NOMO-1 treated with dmso at 0.1 percent for 144 hours (cell line): Measurements from ENCODE around the gene NRM.
"Not testable (repeated sequence)": the region's sequence is repeated elsewhere in the genome, so short reads cannot be mapped to it uniquely, and the experiment has no call there.

ENCODE experiments used
- DNase-seq: peaks from one replicate; lab custom pipeline; 2025; ENCODE audit not compliant: unreplicated experiment; lab: John Stamatoyannopoulos, UW

NRM gene

DNA sequence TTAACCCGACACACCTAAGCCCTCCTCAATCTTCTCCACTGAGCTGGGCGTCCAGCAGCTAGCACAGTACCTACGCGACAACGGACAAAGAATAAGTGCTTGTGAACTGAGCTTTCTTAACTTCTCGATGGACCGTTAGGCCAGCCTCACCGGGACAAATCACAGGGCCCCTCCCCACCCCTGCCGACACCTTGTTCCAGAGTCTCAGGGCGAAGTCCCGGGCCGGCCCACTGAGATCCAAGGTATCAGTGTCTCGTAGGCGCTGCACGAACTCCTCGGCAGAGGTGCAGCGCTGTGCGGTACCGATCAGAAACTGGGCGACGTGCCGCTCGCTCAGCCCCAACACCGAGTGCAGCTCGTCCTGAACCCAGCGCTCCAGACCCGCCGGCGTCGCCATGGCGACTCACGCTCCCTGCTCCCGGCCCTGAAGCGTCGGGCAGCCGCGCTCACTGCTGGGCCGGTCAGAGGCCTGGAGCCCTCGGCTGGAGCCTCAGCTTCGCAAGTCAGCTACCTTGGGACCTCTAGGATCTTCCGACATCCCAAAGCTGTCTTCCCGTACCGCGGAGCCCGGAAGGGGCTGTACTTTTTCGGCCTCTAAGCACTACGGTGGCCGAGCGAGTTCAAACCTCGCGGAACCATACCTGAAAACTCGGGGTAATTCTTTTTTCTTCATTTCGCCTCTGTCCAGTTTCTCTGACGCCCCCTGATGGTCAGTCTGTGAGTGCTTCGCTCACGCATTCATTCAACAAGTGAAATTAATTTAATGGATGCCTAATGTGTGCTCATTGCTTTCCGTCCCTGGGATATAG, 18.1 kb downstream of the NRM start, which contains the start of gene DHX16:
Gene DHX16 (minus strand): TSS at position 562 of the 809 bp plus-strand sequence. CDS start 165 bp downstream, at position 397.
- DNase-seq = peak; percentile 79

DNA sequence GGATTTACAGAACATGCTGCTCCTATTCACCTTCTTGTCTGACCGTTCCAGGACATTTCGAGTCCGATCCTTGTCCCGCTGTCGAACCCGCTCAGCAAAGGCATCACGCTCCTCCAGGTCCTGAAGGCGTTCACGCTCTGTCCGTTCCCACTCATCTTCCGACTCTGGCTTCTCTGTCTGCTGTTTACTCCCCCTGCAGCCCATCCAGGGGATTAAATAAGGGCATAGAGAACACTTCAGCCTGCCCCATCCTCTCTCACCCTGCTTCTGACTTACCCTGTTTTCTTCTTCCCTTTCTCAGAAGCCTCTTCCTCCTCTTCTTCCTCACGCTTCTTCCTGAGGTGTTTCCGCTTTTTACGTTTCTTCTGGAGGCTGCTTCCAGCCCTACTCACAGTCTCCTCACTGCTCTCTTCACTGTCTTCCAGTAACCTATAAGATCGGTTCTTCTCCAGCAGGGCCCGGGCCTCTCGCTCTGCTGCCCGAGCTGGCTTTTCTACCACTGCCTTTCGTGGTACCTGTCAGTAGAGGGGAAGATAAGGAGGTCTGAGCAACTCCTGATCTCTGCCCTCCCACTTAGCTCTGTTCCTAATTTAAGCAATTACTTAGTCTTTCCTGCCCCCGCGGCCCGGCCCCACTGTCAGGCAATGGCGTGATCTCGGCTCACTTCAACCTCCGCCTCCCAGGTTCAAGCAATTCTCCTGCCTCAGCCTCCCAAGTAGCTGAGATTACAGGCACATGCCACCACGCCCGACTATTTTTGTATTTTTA, 19.8 kb downstream of the NRM start:
- DNase-seq = no peak

- not testable (repeated sequence) for DNase-seq
These were observed 24.5 kb downstream of the NRM start for GRCh38 chr6:30666300-30666699.

DNA sequence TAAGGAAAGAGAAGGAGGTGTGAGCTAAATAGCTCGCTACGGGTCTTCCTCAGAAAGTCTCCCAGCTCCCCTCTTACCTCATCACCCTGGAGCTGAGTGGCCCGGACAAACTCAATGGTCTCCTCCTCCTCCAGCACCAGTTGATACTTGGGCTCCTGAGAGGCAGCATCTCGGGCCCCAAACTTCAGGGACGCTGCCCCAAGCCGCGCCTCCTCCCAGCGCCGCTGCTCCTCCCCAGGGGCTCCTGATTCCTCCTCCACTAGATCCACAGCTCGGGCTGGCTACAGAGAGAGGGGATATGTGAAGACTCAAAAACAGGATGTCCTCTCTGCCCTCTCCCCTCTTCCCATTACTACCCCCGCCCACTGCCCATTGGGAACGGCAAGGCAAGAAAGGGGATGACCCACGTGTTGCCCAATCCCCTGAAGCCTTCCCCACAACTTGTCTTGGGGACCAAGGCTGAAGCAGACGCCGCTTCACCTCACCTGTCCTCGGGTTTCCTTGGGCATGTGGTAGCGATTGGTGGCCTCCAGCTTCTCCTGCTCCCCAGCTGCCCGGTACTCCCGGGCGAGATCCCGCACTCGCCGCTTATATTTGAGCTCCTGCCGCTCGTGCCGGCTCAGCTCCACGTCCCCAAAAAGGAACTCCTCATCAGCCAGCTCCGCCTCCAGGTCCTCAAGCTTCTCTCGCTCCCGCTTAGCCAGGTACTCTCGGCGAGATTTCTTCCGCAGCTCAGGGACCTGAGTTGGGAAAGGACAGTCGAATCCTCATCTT, 25.6 kb downstream of the NRM start:
- DNase-seq = no peak

DNA sequence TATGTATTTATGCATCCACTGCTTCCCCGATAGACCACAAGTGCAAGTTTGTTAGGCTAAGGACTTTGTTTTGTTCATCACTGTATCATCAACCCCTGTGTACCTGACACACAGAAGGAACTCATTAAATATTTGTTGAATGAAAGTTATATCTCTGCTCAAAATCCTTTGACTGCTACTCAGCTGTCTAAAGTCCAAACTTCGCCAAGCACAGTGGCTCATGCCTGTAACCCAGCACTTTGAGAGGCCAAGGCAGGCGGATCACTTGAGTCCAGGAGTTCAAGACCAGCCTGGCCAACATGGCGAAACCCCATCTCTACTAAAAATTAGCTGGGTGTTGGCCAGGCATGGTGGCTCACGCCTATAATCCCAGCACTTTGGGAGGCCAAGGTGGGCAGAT, 32.9 kb downstream of the NRM start:
- DNase-seq = not testable (repeated sequence)

DNA sequence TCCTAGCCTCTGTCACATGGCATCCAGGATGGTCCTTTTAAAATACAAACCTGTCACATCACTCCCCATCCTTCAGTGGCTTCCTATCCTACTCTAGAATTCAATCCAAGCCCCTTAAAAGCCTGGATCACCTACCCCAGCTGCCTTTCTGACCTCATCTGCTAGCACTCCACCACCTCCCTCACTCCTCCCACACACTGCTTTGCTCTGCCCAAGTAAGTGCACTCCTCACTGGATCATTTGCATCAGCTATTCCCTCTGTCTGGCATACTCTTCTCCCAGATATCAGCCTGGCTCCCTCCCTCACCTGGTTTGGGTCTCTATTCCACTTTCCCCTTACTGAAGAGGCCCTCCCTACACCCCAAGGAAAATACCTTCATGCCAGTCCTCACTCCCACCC, 33.3 kb downstream of the NRM start:
- DNase-seq = no peak

DNA sequence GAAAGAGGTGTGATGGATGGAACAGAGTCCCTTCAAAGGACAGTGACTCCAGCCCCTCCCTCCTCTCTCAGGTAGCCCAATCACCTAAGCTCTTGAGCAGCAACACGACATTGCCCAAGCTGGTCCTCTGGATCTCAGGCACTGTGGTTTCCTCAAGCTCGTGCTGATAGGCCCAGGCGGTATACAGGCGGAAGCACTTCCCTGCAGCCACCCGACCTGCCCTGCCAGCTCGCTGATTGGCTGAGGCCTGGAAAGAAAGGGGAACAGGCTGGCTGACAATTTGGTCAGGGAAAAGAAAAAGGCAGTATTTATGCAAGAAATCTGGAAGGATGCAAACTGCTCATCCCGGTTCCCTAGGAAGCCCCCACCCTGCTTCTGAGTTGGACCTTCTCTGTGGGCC, 34.3 kb downstream of the NRM start:
- peak; percentile 58 for DNase-seq

- no peak for DNase-seq
These were observed 35.1 kb downstream of the NRM start for GRCh38 chr6:30655743-30656094.

- no peak for DNase-seq
These were observed 35.7 kb downstream of the NRM start for GRCh38 chr6:30654798-30655742.

GRCh38 chr6:30651143-30651542, 39.6 kb downstream of the NRM start:
- DNase-seq = no peak

DNA sequence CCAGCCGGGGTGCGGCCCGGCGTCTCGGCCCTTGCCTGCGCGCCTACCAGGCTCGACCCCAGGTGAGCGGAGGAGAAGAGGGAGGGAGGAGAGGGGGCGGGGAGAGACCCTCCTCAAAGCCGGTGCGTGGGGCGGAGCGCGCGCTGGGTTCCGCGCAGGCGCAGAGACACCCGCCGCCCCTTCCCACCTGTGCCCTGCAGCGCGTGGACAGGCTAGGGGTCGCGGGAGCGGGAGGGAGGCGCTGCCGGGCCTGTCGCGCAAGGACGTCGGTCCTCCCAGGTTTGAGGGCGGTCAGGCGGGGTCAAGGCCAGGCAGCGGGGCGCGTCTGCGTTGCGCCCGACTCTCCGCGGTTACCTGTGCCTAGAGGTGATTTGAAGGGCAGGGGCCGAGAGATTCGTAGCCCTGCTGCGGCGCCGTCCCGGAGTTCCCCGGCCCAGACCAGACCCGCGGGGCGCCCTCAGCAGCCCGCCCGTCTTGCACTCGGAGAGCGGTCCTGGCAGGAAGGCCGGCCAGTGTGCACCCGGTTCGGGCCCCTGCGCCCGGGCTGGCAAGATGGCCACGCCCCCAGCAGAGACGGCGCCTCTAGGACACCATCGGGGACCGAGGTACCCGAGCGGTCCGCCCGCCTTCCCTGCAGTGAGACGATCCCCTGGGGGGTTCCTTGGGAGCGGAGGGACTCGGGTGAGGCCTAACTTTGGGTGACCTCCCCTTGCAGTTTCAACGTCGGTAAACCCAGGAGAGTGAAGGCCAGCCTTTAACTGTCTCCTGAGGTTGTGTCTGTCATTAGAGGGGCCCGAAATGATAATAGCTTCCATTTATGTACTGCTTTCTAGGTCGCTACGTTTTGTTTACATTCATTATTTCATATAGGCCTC, 43.3 kb downstream of the NRM start:
- DNase-seq = peak; percentile 46

DNA sequence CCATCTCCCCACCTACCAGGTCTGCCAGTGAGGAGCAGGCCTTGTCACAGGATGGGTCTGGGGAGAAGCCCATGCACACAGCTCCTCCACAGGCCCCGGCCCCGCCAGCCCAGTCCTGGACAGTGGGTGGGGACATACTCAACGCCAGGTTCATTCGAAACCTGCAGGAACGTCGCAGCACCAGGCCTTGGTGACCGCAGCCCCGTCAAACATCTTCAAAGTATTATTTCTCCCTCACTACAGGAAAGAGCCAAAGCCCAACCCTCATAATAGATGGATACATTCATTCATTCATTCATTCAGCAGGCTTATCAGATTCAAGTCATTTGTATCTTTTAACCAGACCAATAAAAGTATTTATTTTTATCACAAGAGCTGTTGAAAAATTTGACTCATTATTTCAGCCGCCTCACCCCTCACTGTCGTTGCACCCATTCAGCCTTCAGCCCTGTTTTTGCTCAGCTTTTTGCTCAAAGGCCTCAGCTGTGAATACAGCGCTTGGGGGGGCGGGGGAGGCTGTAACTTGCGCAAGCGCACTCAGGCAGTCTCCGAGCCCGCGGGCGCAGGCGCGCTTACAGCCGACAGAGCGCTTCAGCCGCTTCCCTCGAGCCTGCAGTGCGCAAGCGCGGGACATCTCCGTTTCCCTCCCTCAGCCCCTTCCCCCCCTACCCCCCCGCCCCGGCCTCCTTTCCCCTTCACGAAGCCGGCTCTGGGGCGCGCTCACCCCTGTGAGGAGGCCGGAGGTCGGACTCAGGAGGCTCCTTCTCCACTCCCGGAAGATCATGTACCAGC, 44.1 kb downstream of the NRM start, which contains the start of gene C6orf136:
Gene C6orf136 (plus strand): TSS at position 684 of the 792 bp plus-strand sequence. CDS start 99 bp downstream, at position 783.
- peak; percentile 81 for DNase-seq

GRCh38 chr6:30645989-30646388, 44.8 kb downstream of the NRM start:
- DNase-seq = no peak

DNA sequence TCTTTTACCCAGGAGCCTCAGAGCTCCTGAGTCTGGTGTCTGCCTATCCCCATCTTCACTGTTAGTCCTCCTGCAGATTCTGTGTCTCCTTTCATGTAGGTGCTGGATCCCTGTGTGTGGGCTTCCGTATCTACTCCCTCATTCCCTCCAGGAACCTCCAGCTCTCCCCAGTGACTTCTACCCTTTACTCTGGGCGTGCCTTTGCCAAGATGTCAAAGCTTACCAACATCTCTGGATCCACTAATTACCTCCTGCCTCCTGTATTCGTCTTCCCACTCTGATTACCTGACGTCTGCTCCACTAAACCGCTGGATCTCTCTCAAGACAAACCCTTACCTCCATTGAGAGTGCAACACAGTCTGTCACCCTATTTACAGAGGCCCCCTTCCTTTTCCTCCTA, 46.0 kb downstream of the NRM start:
- DNase-seq = no peak

- no peak for DNase-seq
These were observed 47.1 kb downstream of the NRM start for GRCh38 chr6:30643656-30644055.

- DNase-seq = no peak
These were observed 49.7 kb downstream of the NRM start for GRCh38 chr6:30641048-30641447.

DNA sequence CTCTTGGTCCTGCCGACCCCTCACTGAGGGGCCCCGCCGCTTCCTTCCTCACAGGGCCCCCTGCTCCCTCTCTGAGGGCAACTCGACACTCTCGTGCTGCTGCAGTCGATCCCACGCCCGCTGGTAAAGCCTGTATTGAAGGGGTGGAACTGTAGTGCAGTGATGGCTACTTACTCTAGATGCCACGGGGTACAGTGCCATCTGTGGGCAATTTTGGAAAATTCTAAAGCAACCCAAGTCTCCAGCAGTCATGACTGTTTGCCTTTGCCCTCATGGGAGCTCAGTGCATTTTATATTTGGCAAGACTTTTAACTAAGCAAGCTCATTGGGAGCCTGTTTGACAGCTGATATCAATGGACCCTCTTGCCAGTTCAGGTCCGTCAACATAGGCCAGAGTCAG, 50.3 kb downstream of the NRM start:
- DNase-seq = no peak
